WTC11 (cell line): ENCODE results near the gene EPHA6. TPM values are rescaled to one million over a fixed set of nuclear protein-coding genes. Genes with fewer than 3 reads are reported as not detected.

Experiments
- ATAC-seq: fragments of 200-7000 bp; cut with Tn5 transposase; 2 replicates; pipeline ENCODE4 v1.10.0; 2021; ENCODE audit warnings: mild to moderate bottlenecking, moderate library complexity
- CTCF ChIA-PET: fragments of 300-600 bp; sonication (Branson Sonifier 250); formaldehyde crosslinking; loops from one replicate; lab custom pipeline; 2021; ENCODE audit warnings: antibody characterized with exemption; lab: Charles Lee
- POLR2A ChIA-PET: fragments of 350-600 bp; sonication (Branson Sonifier 250); formaldehyde crosslinking; loops from one replicate; lab custom pipeline; 2021; ENCODE audit warnings: antibody characterized with exemption; lab: Charles Lee
- DNase-seq: peaks from one replicate; pipeline ENCODE4 v3.0.0; 2021; ENCODE audit warnings: low spot score
- H3K27ac Mint-ChIP-seq: 2 replicates; pipeline ENCODE4 v1.8.0; 2021; ENCODE audit warnings: mixed read lengths
- H3K27me3 Mint-ChIP-seq: 2 replicates; pipeline ENCODE4 v1.8.0; 2021; ENCODE audit warnings: low read depth, mild to moderate bottlenecking, moderate library complexity, mixed read lengths
- H3K36me3 Mint-ChIP-seq: 2 replicates; pipeline ENCODE4 v1.8.0; 2021; ENCODE audit warnings: mixed read lengths
- H3K4me1 Mint-ChIP-seq: 2 replicates; pipeline ENCODE4 v1.8.0; 2022; ENCODE audit warnings: mixed read lengths
- H3K4me3 Mint-ChIP-seq: 2 replicates; pipeline ENCODE4 v1.8.0; 2021; ENCODE audit warnings: mild to moderate bottlenecking, moderate library complexity, mixed read lengths
- H3K9me3 Mint-ChIP-seq: 2 replicates; pipeline ENCODE4 v1.8.0; 2021; ENCODE audit warnings: mixed read lengths
- CBFB ChIP-seq: sonication (generic); formaldehyde crosslinking; IDR thresholded peaks from 2 replicates; pipeline ENCODE4 v1.8.1; 2022; ENCODE audit warnings: mild to moderate bottlenecking, low read depth, missing genetic modification reagents
- E2F5 ChIP-seq: sonication (generic); formaldehyde crosslinking; IDR thresholded peaks from 2 replicates; pipeline ENCODE4 v1.8.1; 2022; ENCODE audit warnings: mild to moderate bottlenecking, moderate library complexity, missing genetic modification reagents
- ESRRA ChIP-seq: sonication (generic); formaldehyde crosslinking; IDR thresholded peaks from 2 replicates; pipeline ENCODE4 v1.8.1; 2022; ENCODE audit warnings: mild to moderate bottlenecking, missing genetic modification reagents, borderline replicate concordance
- FOXK1 ChIP-seq: sonication (generic); formaldehyde crosslinking; IDR thresholded peaks from 2 replicates; pipeline ENCODE4 v1.8.0; 2022; ENCODE audit warnings: mild to moderate bottlenecking, moderate library complexity, missing genetic modification reagents
- JAZF1 ChIP-seq: fragments of 250-450 bp; sonication (Bioruptor Pico); IDR thresholded peaks from 2 replicates; pipeline ENCODE4 v1.9.0; 2021; ENCODE audit warnings: moderate library complexity, mild to moderate bottlenecking, inconsistent platforms
- JUN ChIP-seq: sonication (generic); formaldehyde crosslinking; IDR thresholded peaks from 2 replicates; pipeline ENCODE4 v1.8.0; 2023; ENCODE audit warnings: mild to moderate bottlenecking, missing genetic modification reagents
- KAT7 ChIP-seq: sonication (generic); formaldehyde crosslinking; IDR thresholded peaks from 2 replicates; pipeline ENCODE4 v1.8.1; 2023; ENCODE audit warnings: missing genetic modification reagents, mild to moderate bottlenecking, borderline replicate concordance
- MLX ChIP-seq: sonication (generic); formaldehyde crosslinking; IDR thresholded peaks from 2 replicates; pipeline ENCODE4 v1.8.1; 2023; ENCODE audit warnings: mild to moderate bottlenecking, missing genetic modification reagents, moderate library complexity
- NFATC4 ChIP-seq: fragments of 250-450 bp; sonication (Bioruptor Pico); IDR thresholded peaks from 2 replicates; pipeline ENCODE4 v1.9.0; 2021; ENCODE audit warnings: mild to moderate bottlenecking
- NFYB ChIP-seq: sonication (generic); formaldehyde crosslinking; conservative IDR thresholded peaks from 2 replicates; pipeline ENCODE4 v1.8.0; 2022; ENCODE audit warnings: low read depth, missing genetic modification reagents
- NR1H2 ChIP-seq: sonication (generic); formaldehyde crosslinking; IDR thresholded peaks from 2 replicates; pipeline ENCODE4 v1.9.0; 2021; ENCODE audit warnings: mild to moderate bottlenecking, moderate library complexity, missing genetic modification reagents
- PRRX2 ChIP-seq: fragments of 250-450 bp; sonication (Bioruptor Pico); IDR thresholded peaks from 2 replicates; pipeline ENCODE4 v1.8.0; 2021; ENCODE audit warnings: mild to moderate bottlenecking
- RORB ChIP-seq: fragments of 250-450 bp; sonication (Bioruptor Pico); IDR thresholded peaks from 2 replicates; pipeline ENCODE4 v1.9.0; 2021; ENCODE audit warnings: mild to moderate bottlenecking
- SMAD4 ChIP-seq: sonication (generic); formaldehyde crosslinking; IDR thresholded peaks from 2 replicates; pipeline ENCODE4 v1.8.0; 2022; ENCODE audit warnings: mild to moderate bottlenecking, missing genetic modification reagents
- STAT6 ChIP-seq: sonication (generic); formaldehyde crosslinking; conservative IDR thresholded peaks from 2 replicates; pipeline ENCODE4 v1.8.1; 2023; ENCODE audit warnings: mild to moderate bottlenecking, low read depth, missing genetic modification reagents, moderate library complexity
- TCF7 ChIP-seq: sonication (generic); formaldehyde crosslinking; IDR thresholded peaks from 2 replicates; pipeline ENCODE4 v1.8.0; 2022; ENCODE audit warnings: mild to moderate bottlenecking, low read depth, missing genetic modification reagents, moderate library complexity
- TEAD4 ChIP-seq: sonication (generic); formaldehyde crosslinking; IDR thresholded peaks from 2 replicates; pipeline ENCODE4 v1.8.0; 2022; ENCODE audit warnings: mild to moderate bottlenecking, missing genetic modification reagents
- ZBTB43 ChIP-seq: sonication (generic); formaldehyde crosslinking; IDR thresholded peaks from 2 replicates; pipeline ENCODE4 v1.8.1; 2023; ENCODE audit warnings: mild to moderate bottlenecking, missing genetic modification reagents
- ZNF121 ChIP-seq: sonication (generic); formaldehyde crosslinking; IDR thresholded peaks from 2 replicates; pipeline ENCODE4 v1.8.0; 2023; ENCODE audit warnings: missing genetic modification reagents
- ZNF396 ChIP-seq: fragments of 250-450 bp; sonication (Bioruptor Pico); IDR thresholded peaks from 2 replicates; pipeline ENCODE4 v1.8.0; 2021; ENCODE audit warnings: mild to moderate bottlenecking, moderate library complexity, borderline replicate concordance
- ZNF423 ChIP-seq: fragments of 250-450 bp; sonication (Bioruptor Pico); IDR thresholded peaks from 2 replicates; pipeline ENCODE4 v2.1.2; 2022; ENCODE audit warnings: mild to moderate bottlenecking, moderate library complexity
- total RNA-seq: library from RNA; stranded (reverse); gene quantifications from 3 replicates; pipeline ENCODE4 v1.2.3, GENCODE V29; 2021

EPHA6 gene
- total RNA-seq, 1 experiment from 2014 or later: 2.1 TPM

GRCh38 chr3:97610626-97611025, 796.2 kb downstream of the EPHA6 start:
- no peak for TF ChIP-seq ZNF423
- no peak for TF ChIP-seq E2F5
- TF ChIP-seq ESRRA (CRISPR knock-in tag): no peak
- TF ChIP-seq MLX: no peak
- no peak for TF ChIP-seq JUN (CRISPR knock-in tag)
- TF ChIP-seq JAZF1 (CRISPR knock-in tag): no peak
- no peak for TF ChIP-seq FOXK1 (CRISPR knock-in tag)
- TF ChIP-seq SMAD4 (CRISPR knock-in tag): no peak
- TF ChIP-seq, all 79 proteins: peak for 0
- H3K9me3 Mint-ChIP-seq: peaks cover 7% of the 10 kb centered on the region
- H3K27ac Mint-ChIP-seq: no peak overlapping the region
- ATAC-seq (no peak), DNase-seq (no peak)
- ChIA-PET CTCF (no interaction called here), POLR2A (no interaction called here)
- H3K36me3 Mint-ChIP-seq: 0 out of 2 replicates have a peak, but pooled peaks cover 5% of the 10 kb centered on the region
- H3K27me3 Mint-ChIP-seq: no peaks in the 10 kb centered on the region
- H3K4me1 Mint-ChIP-seq: no peaks in the 10 kb centered on the region
- no peak overlapping the region for H3K4me3 Mint-ChIP-seq

- Mint-ChIP-seq H3K4me1 (no peaks in the 10 kb centered on the region), H3K4me3 (no peak overlapping the region), H3K36me3 (peaks cover 10% of the 10 kb centered on the region), H3K9me3 (peaks cover 21% of the 10 kb centered on the region), H3K27me3 (no peaks in the 10 kb centered on the region), H3K27ac (no peak overlapping the region)
- no peak for ATAC-seq
- no peak for TF ChIP-seq SMAD4 (CRISPR knock-in tag)
- TF ChIP-seq PRRX2 (CRISPR knock-in tag): no peak
- no peak for TF ChIP-seq JUN (CRISPR knock-in tag)
- TF ChIP-seq TCF7 (CRISPR knock-in tag): no peak
- TF ChIP-seq CBFB (CRISPR knock-in tag): no peak
- TF ChIP-seq NR1H2 (CRISPR knock-in tag): no peak
- TF ChIP-seq ZNF396 (CRISPR knock-in tag): no peak
- TF ChIP-seq ZNF121 (CRISPR knock-in tag): no peak
- TF ChIP-seq STAT6 (CRISPR knock-in tag): no peak
- TF ChIP-seq KAT7 (CRISPR knock-in tag): no peak
- no peak for TF ChIP-seq NFATC4 (CRISPR knock-in tag)
- no peak for TF ChIP-seq ZBTB43 (CRISPR knock-in tag)
- TF ChIP-seq TEAD4: no peak
- no peak for TF ChIP-seq RORB (CRISPR knock-in tag)
- TF ChIP-seq NFYB (CRISPR knock-in tag): no peak
- CTCF ChIA-PET: interaction anchor here (1.3 kb wide), 1 partner anchor 107 kb away, joined by 5 read pairs; no protein-coding TSS in a partner anchor
- POLR2A ChIA-PET: no interaction called here
- DNase-seq: no peak
These were observed 798.2 kb downstream of the EPHA6 start for GRCh38 chr3:97612632-97613031.
